Right lobe of liver (tissue), 4 donors: Measurements from ENCODE around the gene CD72.

ENCODE experiments used
- POLR2A ChIP-seq: fragments of 450-650 bp; IDR thresholded peaks from one replicate; pipeline ENCODE4 v1.6.1; 2017; ENCODE audit warnings: antibody characterized with exemption, mild to moderate bottlenecking
- TF ChIP-seq, protein P1 (sequence below), 4 donors: fragments of 200-600 bp in 3 of 4; fragments of 450-650 bp in 1 of 4; IDR thresholded peaks; one replicate each; pipeline versions ENCODE4 v1.5.1 to v1.8.0; 2016 to 2022; ENCODE audit warnings: antibody characterized with exemption in 4 of 4, mild to moderate bottlenecking in 2 of 4
- donor health status: DM: no; HTN: no; CAD: no.
- donor health status: DM: no; HTN: no; CAD: no.
- donor health status: DM: no; HTN: yes; CAD: no.

DNA sequence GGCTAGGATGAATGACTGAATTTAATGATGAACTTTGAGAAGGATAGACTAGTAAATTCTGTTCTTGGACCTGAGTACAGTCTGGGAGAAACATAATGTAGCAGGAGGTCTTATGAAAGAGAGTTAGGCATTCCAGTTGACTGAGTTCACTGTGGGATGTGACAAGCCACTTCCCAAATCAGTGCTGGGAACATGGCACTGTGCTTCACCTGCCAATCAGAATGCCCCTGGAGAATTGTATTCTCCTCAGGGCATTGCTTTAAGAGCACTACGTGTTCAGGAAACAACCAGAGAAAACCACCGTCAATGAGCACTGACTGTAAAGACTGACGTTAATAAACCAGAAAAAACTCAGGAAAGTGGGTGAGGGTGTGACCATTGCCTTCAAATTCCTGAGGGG is 41.1 kb upstream of the CD72 start:
- TF ChIP-seq, protein P1, sequence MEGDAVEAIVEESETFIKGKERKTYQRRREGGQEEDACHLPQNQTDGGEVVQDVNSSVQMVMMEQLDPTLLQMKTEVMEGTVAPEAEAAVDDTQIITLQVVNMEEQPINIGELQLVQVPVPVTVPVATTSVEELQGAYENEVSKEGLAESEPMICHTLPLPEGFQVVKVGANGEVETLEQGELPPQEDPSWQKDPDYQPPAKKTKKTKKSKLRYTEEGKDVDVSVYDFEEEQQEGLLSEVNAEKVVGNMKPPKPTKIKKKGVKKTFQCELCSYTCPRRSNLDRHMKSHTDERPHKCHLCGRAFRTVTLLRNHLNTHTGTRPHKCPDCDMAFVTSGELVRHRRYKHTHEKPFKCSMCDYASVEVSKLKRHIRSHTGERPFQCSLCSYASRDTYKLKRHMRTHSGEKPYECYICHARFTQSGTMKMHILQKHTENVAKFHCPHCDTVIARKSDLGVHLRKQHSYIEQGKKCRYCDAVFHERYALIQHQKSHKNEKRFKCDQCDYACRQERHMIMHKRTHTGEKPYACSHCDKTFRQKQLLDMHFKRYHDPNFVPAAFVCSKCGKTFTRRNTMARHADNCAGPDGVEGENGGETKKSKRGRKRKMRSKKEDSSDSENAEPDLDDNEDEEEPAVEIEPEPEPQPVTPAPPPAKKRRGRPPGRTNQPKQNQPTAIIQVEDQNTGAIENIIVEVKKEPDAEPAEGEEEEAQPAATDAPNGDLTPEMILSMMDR (IDR thresholded peaks at IDR 0.05): no peak
- TF ChIP-seq POLR2A: no peak
